Peyer's patch (tissue), 4 donors: ENCODE measurements around the gene KCNJ2.

Source experiments
- POLR2A ChIP-seq, 2 donors: fragments of 450-650 bp; IDR thresholded peaks; one replicate each; pipeline ENCODE4 v1.5.1; 2017; ENCODE audit warnings: antibody characterized with exemption in 2 of 2, mild to moderate bottlenecking in 2 of 2, moderate library complexity in 2 of 2
- TF ChIP-seq, protein P1 (sequence below), 6 experiments: fragments of 450-650 bp in 4 of 6; fragments of 200-600 bp in 2 of 6; sonication (generic) in 1 of 6; IDR thresholded peaks; one replicate each; pipeline ENCODE4 v1.5.1; 2017 to 2019; ENCODE audit warnings: antibody characterized with exemption in 6 of 6, mild to moderate bottlenecking in 3 of 6, moderate library complexity in 1 of 6

DNA sequence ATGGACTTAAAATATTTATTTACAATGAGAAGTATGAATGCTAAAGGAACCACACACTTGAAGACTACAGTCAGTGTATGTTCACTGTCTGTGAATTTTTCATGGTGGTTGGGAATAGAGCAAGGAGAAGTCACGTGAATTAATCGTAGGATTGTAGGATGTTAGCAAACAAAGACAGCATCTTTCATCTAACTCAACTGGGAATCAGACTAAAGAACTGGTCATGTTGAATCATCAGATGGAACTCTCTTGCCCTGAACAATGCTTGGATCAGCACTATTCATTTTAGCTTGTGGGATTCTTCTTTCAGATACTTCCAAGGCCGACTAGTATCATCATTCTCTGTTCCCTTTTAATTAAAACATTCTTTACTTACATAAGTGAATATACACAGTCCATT lies 18.1 kb downstream of the KCNJ2 start:
- TF ChIP-seq, protein P1, sequence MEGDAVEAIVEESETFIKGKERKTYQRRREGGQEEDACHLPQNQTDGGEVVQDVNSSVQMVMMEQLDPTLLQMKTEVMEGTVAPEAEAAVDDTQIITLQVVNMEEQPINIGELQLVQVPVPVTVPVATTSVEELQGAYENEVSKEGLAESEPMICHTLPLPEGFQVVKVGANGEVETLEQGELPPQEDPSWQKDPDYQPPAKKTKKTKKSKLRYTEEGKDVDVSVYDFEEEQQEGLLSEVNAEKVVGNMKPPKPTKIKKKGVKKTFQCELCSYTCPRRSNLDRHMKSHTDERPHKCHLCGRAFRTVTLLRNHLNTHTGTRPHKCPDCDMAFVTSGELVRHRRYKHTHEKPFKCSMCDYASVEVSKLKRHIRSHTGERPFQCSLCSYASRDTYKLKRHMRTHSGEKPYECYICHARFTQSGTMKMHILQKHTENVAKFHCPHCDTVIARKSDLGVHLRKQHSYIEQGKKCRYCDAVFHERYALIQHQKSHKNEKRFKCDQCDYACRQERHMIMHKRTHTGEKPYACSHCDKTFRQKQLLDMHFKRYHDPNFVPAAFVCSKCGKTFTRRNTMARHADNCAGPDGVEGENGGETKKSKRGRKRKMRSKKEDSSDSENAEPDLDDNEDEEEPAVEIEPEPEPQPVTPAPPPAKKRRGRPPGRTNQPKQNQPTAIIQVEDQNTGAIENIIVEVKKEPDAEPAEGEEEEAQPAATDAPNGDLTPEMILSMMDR (IDR thresholded peaks at IDR 0.05) = no peak
- TF ChIP-seq POLR2A (IDR thresholded peaks at IDR 0.05) = no peak
